ENCODE measurements around the gene GSK3A. TPM values are rescaled to one million over a fixed set of nuclear protein-coding genes. Genes with fewer than 3 reads are reported as not detected.
A peak's percentile ranks its signal among the peaks of the same experiment; 100 is the strongest.

GSK3A gene
- total and polyA plus RNA-seq, 9 of the 15 experiments (the other 6 are each of a cell fraction or from before 2014, with no cell fraction given): 0.62 to 90.7 (median 33.3) TPM

- no peak for TF ChIP-seq HDAC6 (IDR thresholded peaks at IDR 0.05; ENCODE audit: low read depth, low read length)
- TF ChIP-seq PURB (CRISPR knock-in tag; IDR thresholded peaks at IDR 0.05; ENCODE audit: low read depth): no peak
- TF ChIP-seq ZNF518B (CRISPR knock-in tag; IDR thresholded peaks at IDR 0.05): no peak
- TF ChIP-seq TCFL5 (CRISPR knock-in tag; conservative IDR thresholded peaks at IDR 0.05): 0 out of 2 replicates have a peak, but pooled peaks have one; percentile 34
- peak; percentile 65 to 85; a peak in 3 of 4 replicates for TF ChIP-seq TEAD1 (CRISPR knock-in tag; IDR thresholded peaks at IDR 0.05)
- TF ChIP-seq VEZF1 (CRISPR knock-in tag; IDR thresholded peaks at IDR 0.05): peak; percentile 89
- TF ChIP-seq ZNF232 (CRISPR knock-in tag; IDR thresholded peaks at IDR 0.05): no peak
- no peak for TF ChIP-seq MBD1 (CRISPR knock-in tag; IDR thresholded peaks at IDR 0.05)
- peak; percentile 56; the same call in 1 of the 2 replicates for TF ChIP-seq CTBP1 (IDR thresholded peaks at IDR 0.05; ENCODE audit: borderline replicate concordance)
- TF ChIP-seq XRCC4 (IDR thresholded peaks at IDR 0.05; ENCODE audit: extremely low read depth, insufficient read depth, insufficient read length): no peak
- no peak for TF ChIP-seq PATZ1 (CRISPR knock-in tag; IDR thresholded peaks at IDR 0.05; ENCODE audit: borderline replicate concordance)
- no peak for TF ChIP-seq HEY1 (CRISPR knock-in tag; IDR thresholded peaks at IDR 0.05; ENCODE audit: borderline replicate concordance)
- TF ChIP-seq IRF1 (CRISPR knock-in tag; IDR thresholded peaks at IDR 0.05; ENCODE audit: borderline replicate concordance): no peak
These were observed 2.2 kb upstream of the GSK3A start (continued) for GRCh38 chr19:42244347-42245220.
